HL-60 (cell line): ENCODE measurements around the gene MAPK12.

Experiments used
- DNase-seq, 2 experiments: peaks; one replicate each; pipeline ENCODE4 v3.0.0-alpha.2; 2010 to 2020; ENCODE audit warnings: low read depth in 1 of 2, low spot score in 1 of 2
- H3K27ac ChIP-seq: fragments of 250-450 bp; sonication (Bioruptor Pico); replicated peaks from 2 replicates; pipeline ENCODE4 v1.5.1; 2020; ENCODE audit warnings: mild to moderate bottlenecking, moderate library complexity
- H3K27me3 ChIP-seq: fragments of 250-450 bp; sonication (Bioruptor Pico); 2 replicates; pipeline ENCODE4 v1.5.1; 2021; ENCODE audit warnings: mild to moderate bottlenecking, moderate library complexity; ENCODE audit not compliant: insufficient read depth, poor library complexity, severe bottlenecking
- H3K4me3 ChIP-seq: replicated peaks from 2 replicates; pipeline ENCODE4 v1.5.1; 2011; ENCODE audit warnings: mild to moderate bottlenecking, control low read depth, low read length; ENCODE audit not compliant: insufficient read depth
- GABPA ChIP-seq: IDR thresholded peaks from 2 replicates; pipeline ENCODE4 v1.6.1; 2012; ENCODE audit warnings: low read depth
- POLR2AphosphoS5 ChIP-seq: IDR thresholded peaks from 2 replicates; pipeline ENCODE4 v1.6.1; 2012; ENCODE audit warnings: low read depth
- REST ChIP-seq: IDR thresholded peaks from 2 replicates; pipeline ENCODE4 v1.6.1; 2012; ENCODE audit warnings: low read depth; ENCODE audit not compliant: insufficient replicate concordance
- SPI1 ChIP-seq: IDR thresholded peaks from 2 replicates; pipeline ENCODE4 v1.6.1; 2012; ENCODE audit warnings: low read depth, mild to moderate bottlenecking, borderline replicate concordance
- TF ChIP-seq, protein P1 (sequence below): IDR thresholded peaks from one replicate; pipeline ENCODE4 v1.5.1; 2011; ENCODE audit warnings: low read length, control low read depth, inconsistent platforms; ENCODE audit not compliant: insufficient read depth

MAPK12 gene

GRCh38 chr22:50253046-50253915 is 8.2 kb downstream of the MAPK12 start:
- H3K27me3 ChIP-seq, result no peaks in the 10 kb centered on the region
- H3K4me3 ChIP-seq, result no peak overlapping the region
- H3K27ac ChIP-seq, result no peak overlapping the region
- TF ChIP-seq REST, result no peak
- no peak for TF ChIP-seq POLR2AphosphoS5
- TF ChIP-seq, protein P1, sequence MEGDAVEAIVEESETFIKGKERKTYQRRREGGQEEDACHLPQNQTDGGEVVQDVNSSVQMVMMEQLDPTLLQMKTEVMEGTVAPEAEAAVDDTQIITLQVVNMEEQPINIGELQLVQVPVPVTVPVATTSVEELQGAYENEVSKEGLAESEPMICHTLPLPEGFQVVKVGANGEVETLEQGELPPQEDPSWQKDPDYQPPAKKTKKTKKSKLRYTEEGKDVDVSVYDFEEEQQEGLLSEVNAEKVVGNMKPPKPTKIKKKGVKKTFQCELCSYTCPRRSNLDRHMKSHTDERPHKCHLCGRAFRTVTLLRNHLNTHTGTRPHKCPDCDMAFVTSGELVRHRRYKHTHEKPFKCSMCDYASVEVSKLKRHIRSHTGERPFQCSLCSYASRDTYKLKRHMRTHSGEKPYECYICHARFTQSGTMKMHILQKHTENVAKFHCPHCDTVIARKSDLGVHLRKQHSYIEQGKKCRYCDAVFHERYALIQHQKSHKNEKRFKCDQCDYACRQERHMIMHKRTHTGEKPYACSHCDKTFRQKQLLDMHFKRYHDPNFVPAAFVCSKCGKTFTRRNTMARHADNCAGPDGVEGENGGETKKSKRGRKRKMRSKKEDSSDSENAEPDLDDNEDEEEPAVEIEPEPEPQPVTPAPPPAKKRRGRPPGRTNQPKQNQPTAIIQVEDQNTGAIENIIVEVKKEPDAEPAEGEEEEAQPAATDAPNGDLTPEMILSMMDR, result no peak
- no peak for TF ChIP-seq GABPA
- TF ChIP-seq SPI1, result no peak
- no peak for DNase-seq

GRCh38 chr22:50252082-50253045 is 9.1 kb downstream of the MAPK12 start:
- peak in 1 of 2 experiments; percentile 77 for DNase-seq
- Histone ChIP-seq H3K4me3 (no peak overlapping the region), H3K27me3 (no peaks in the 10 kb centered on the region), H3K27ac (no peak overlapping the region)
- no peak for TF ChIP-seq POLR2AphosphoS5
- TF ChIP-seq, protein P1, result peak; percentile 33
- TF ChIP-seq GABPA, result no peak

GRCh38 chr22:50251477-50252081 is 9.9 kb downstream of the MAPK12 start:
- no peak for DNase-seq
- H3K27ac ChIP-seq, result no peak overlapping the region; the same call in 1 of the 2 replicates
- H3K4me3 ChIP-seq, result peak overlapping the region; percentile 83
- H3K27me3 ChIP-seq, result no peaks in the 10 kb centered on the region
- TF ChIP-seq GABPA (no peak), POLR2AphosphoS5 (no peak), SPI1 (no peak), REST (no peak)
